OCI-LY1 (cell line): ENCODE measurements around the gene OLFML2B.

Experiments
- H2AFZ ChIP-seq: fragments of 200-600 bp; sonication (generic), shearing (Covaris generic); 2 replicates; pipeline ENCODE4 v1.6.0; 2014; ENCODE audit warnings: antibody characterized with exemption, mild to moderate bottlenecking, low read length
- H3F3A ChIP-seq: fragments of 200-600 bp; sonication (generic), shearing (Covaris generic); 2 replicates; pipeline ENCODE4 v1.6.0; 2014; ENCODE audit warnings: mild to moderate bottlenecking, antibody characterized with exemption, low read length, moderate library complexity; ENCODE audit not compliant: insufficient read depth
- H3K27ac ChIP-seq: fragments of 200-600 bp; sonication (generic); 2 replicates; pipeline ENCODE4 v1.5.1; 2014; ENCODE audit warnings: low read length, mixed run types, mild to moderate bottlenecking, low read depth; ENCODE audit not compliant: poor library complexity, severe bottlenecking
- H3K27me3 ChIP-seq: fragments of 200-600 bp; sonication (generic); 2 replicates; pipeline ENCODE4 v1.6.0; 2014; ENCODE audit warnings: antibody characterized with exemption, mild to moderate bottlenecking, low read length, moderate library complexity; ENCODE audit not compliant: insufficient read depth
- H3K36me3 ChIP-seq: fragments of 200-600 bp; sonication (generic); 2 replicates; pipeline ENCODE4 v1.6.1; 2014; ENCODE audit warnings: mild to moderate bottlenecking, antibody characterized with exemption, low read length, moderate library complexity, mixed read lengths; ENCODE audit not compliant: insufficient read depth
- H3K4me1 ChIP-seq: fragments of 200-600 bp; sonication (generic); 2 replicates; pipeline ENCODE4 v1.5.1; 2014; ENCODE audit warnings: mild to moderate bottlenecking, low read length, moderate library complexity; ENCODE audit not compliant: insufficient read depth, severe bottlenecking
- H3K4me2 ChIP-seq: fragments of 200-600 bp; sonication (generic), shearing (Covaris generic); 2 replicates; pipeline ENCODE4 v1.6.1; 2014; ENCODE audit warnings: low read length
- H3K4me3 ChIP-seq: fragments of 200-600 bp; sonication (generic); 2 replicates; pipeline ENCODE4 v1.5.1; 2014; ENCODE audit warnings: low read length, low read depth, mild to moderate bottlenecking, mixed read lengths; ENCODE audit not compliant: poor library complexity, severe bottlenecking
- H3K79me2 ChIP-seq: fragments of 200-600 bp; shearing (Covaris generic); 2 replicates; pipeline ENCODE4 v1.6.1; 2016; ENCODE audit warnings: mixed run types, low read length, mixed read lengths; ENCODE audit not compliant: insufficient read depth
- H3K9ac ChIP-seq: fragments of 200-600 bp; sonication (generic), shearing (Covaris generic); 2 replicates; pipeline ENCODE4 v1.6.1; 2014; ENCODE audit warnings: mild to moderate bottlenecking, low read length, mixed read lengths
- H3K9me2 ChIP-seq: fragments of 200-600 bp; sonication (generic), shearing (Covaris generic); 2 replicates; pipeline ENCODE4 v1.6.1; 2014; ENCODE audit warnings: low read depth, mild to moderate bottlenecking, low read length, mixed read lengths
- H3K9me3 ChIP-seq: fragments of 200-600 bp; shearing (Covaris generic); 2 replicates; pipeline ENCODE4 v1.6.1; 2014; ENCODE audit warnings: low read length, mixed read lengths
- H4K20me1 ChIP-seq: fragments of 200-600 bp; sonication (generic), shearing (Covaris generic); 2 replicates; pipeline ENCODE4 v1.6.0; 2016; ENCODE audit warnings: mild to moderate bottlenecking, low read length; ENCODE audit not compliant: insufficient read depth
- EZH2 ChIP-seq: fragments of 200-600 bp; sonication (generic), shearing (Covaris generic); IDR thresholded peaks from 2 replicates; pipeline ENCODE4 v1.8.0; 2017; ENCODE audit warnings: borderline replicate concordance, mixed run types, mild to moderate bottlenecking, antibody characterized with exemption, low read length, moderate library complexity, mixed read lengths
- TF ChIP-seq, protein P1 (sequence below): fragments of 200-600 bp; sonication (generic), shearing (Covaris generic); IDR thresholded peaks from 2 replicates; pipeline ENCODE4 v1.5.1; 2017; ENCODE audit warnings: mild to moderate bottlenecking, antibody characterized with exemption, low read length, moderate library complexity, mixed read lengths

Gene OLFML2B

DNA sequence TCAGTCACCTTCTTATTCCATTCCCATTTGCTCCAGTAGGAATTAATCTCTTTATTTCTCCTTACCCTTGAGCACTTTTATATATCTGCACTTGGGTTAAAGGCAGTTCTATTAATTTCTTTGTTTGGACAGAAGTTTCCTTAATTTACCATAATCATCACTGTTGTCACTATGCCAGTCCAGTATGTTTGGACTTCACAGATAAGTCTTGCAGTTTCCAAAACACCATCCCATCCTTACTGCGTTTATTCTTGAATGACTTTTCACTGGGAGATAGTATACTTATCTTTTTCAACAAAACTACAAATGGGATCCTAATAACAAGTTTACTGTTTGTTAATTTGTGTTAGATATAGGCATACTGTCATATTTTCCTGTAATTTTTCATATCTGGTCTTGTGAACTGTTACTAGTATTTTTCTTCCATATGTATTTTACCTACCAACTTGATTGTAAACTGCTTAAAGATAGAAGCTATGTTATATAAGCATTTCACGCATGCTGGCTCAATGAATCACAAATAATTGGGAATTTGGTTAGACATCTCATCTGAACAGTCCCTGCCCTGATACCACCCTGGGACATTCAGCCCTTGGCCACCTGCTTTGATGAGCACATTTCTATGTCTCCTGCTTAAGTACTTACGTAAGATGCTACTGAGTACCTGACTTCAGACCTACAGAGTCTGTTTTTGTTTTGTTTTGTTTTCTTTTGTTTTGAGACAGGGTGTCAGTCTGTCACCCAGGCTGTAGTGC, 78.2 kb downstream of the OLFML2B start:
- H3K27me3 ChIP-seq: no peaks in the 10 kb centered on the region
- no peaks in the 10 kb centered on the region for H3K4me1 ChIP-seq
- no peak overlapping the region for H3K9ac ChIP-seq
- H3K4me3 ChIP-seq: no peak overlapping the region
- H3F3A ChIP-seq: no peaks in the 10 kb centered on the region
- no peak overlapping the region for H2AFZ ChIP-seq
- no peaks in the 10 kb centered on the region for H3K9me2 ChIP-seq
- no peaks in the 10 kb centered on the region for H3K9me3 ChIP-seq
- TF ChIP-seq, protein P1, sequence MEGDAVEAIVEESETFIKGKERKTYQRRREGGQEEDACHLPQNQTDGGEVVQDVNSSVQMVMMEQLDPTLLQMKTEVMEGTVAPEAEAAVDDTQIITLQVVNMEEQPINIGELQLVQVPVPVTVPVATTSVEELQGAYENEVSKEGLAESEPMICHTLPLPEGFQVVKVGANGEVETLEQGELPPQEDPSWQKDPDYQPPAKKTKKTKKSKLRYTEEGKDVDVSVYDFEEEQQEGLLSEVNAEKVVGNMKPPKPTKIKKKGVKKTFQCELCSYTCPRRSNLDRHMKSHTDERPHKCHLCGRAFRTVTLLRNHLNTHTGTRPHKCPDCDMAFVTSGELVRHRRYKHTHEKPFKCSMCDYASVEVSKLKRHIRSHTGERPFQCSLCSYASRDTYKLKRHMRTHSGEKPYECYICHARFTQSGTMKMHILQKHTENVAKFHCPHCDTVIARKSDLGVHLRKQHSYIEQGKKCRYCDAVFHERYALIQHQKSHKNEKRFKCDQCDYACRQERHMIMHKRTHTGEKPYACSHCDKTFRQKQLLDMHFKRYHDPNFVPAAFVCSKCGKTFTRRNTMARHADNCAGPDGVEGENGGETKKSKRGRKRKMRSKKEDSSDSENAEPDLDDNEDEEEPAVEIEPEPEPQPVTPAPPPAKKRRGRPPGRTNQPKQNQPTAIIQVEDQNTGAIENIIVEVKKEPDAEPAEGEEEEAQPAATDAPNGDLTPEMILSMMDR: no peak
- TF ChIP-seq EZH2: no peak
- H3K79me2 ChIP-seq: no peaks in the 10 kb centered on the region
- no peaks in the 10 kb centered on the region for H4K20me1 ChIP-seq
- 0 out of 2 replicates have a peak, but pooled peaks cover 3% of the 10 kb centered on the region for H3K36me3 ChIP-seq
- H3K27ac ChIP-seq: no peak overlapping the region
- H3K4me2 ChIP-seq: no peak overlapping the region

DNA sequence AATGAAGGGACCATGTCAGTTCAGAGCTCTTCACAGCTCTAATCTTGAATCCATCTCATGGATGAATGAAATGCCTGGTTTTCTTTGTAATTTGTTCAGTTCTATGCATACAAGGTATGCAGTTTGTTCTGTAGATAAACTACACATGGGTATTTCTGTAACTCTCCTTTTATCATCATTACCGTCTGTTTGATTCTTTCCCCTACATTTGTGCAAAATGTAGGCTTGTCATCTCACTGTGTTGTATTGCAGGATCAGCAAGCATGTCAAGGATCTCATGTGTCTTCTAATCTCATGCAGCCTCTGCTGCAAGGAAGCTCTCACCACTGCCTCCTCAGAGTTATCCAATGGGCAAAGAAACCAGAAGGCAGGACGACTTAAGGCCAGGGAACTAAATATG, 79.3 kb downstream of the OLFML2B start:
- no peaks in the 10 kb centered on the region for H3K79me2 ChIP-seq
- no peaks in the 10 kb centered on the region for H3K9me3 ChIP-seq
- H3K36me3 ChIP-seq: 0 out of 2 replicates have a peak, but pooled peaks cover 3% of the 10 kb centered on the region
- H3F3A ChIP-seq: no peaks in the 10 kb centered on the region
- H4K20me1 ChIP-seq: no peaks in the 10 kb centered on the region
- H3K27me3 ChIP-seq: no peaks in the 10 kb centered on the region
- no peak overlapping the region for H3K27ac ChIP-seq
- H2AFZ ChIP-seq: no peak overlapping the region
- no peak overlapping the region for H3K4me2 ChIP-seq
- H3K9me2 ChIP-seq: no peaks in the 10 kb centered on the region
- H3K4me1 ChIP-seq: no peaks in the 10 kb centered on the region
- no peak overlapping the region for H3K9ac ChIP-seq
- H3K4me3 ChIP-seq: no peak overlapping the region
- TF ChIP-seq, protein P1: no peak
- TF ChIP-seq EZH2: no peak

DNA sequence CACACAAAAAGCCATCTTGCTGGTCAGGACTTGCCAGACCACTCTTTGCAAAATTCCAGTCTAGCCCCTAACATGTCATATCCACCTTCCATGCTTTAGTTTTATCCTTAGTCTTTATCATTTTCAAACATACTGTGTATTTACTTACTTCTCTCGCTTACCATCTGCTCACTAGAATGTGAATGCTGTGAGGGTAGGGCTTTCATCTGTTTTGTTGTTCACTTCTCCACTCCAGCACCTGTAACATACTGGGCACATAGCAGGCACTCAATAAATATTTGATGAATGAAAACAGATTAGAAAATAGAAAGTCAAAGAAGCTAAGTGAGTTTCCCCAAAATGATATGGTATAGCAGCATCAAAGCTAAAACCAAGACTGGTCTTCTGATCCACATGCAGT, 79.9 kb downstream of the OLFML2B start:
- H3K9ac ChIP-seq: no peak overlapping the region
- H3K9me2 ChIP-seq: no peaks in the 10 kb centered on the region
- no peak overlapping the region for H3K4me2 ChIP-seq
- H3K27me3 ChIP-seq: no peaks in the 10 kb centered on the region
- no peaks in the 10 kb centered on the region for H3K9me3 ChIP-seq
- H3K4me1 ChIP-seq: no peaks in the 10 kb centered on the region
- H2AFZ ChIP-seq: no peak overlapping the region
- H3K79me2 ChIP-seq: no peaks in the 10 kb centered on the region
- no peak overlapping the region for H3K4me3 ChIP-seq
- 0 out of 2 replicates have a peak, but pooled peaks cover 3% of the 10 kb centered on the region for H3K36me3 ChIP-seq
- H3F3A ChIP-seq: no peaks in the 10 kb centered on the region
- H4K20me1 ChIP-seq: no peaks in the 10 kb centered on the region
- no peak overlapping the region for H3K27ac ChIP-seq
- TF ChIP-seq, protein P1: no peak
- TF ChIP-seq EZH2: no peak
